ENCODE data around the gene OR2G6. TPM values are rescaled to one million over a fixed set of nuclear protein-coding genes. Genes with fewer than 3 reads are reported as not detected.
"Not testable (repeated sequence)": the region's sequence is repeated elsewhere in the genome, so short reads cannot be mapped to it uniquely, and the experiment has no call there.

Gene OR2G6
- total RNA-seq, 1 experiment from 2014 or later: not detected

DNA sequence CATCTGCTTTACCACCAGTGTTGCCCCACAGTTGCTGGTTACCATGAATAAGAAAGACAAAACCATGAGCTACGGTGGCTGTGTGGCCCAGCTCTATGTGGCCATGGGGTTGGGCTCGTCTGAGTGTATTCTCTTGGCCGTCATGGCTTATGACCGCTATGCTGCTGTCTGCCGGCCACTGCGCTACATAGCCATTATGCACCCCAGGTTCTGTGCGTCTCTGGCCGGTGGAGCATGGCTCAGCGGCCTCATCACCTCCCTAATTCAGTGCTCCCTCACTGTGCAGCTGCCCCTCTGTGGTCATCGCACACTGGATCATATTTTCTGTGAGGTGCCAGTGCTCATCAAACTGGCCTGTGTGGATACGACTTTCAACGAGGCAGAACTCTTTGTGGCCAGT lies 14.0 kb downstream of the OR2G6 start:
- no peaks in the 10 kb centered on the region for H3K27me3 ChIP-seq (ENCODE audit: insufficient read depth, low read depth)
- no peak overlapping the region for H3K27ac ChIP-seq
- BruUV-seq (replicated peaks): no TSS peak
- H2AFZ ChIP-seq: no peak overlapping the region
- no peak for DNase-seq
- no peak for TF ChIP-seq EZH2 (IDR thresholded peaks at IDR 0.05; ENCODE audit: low read depth)
- TF ChIP-seq, protein P1, sequence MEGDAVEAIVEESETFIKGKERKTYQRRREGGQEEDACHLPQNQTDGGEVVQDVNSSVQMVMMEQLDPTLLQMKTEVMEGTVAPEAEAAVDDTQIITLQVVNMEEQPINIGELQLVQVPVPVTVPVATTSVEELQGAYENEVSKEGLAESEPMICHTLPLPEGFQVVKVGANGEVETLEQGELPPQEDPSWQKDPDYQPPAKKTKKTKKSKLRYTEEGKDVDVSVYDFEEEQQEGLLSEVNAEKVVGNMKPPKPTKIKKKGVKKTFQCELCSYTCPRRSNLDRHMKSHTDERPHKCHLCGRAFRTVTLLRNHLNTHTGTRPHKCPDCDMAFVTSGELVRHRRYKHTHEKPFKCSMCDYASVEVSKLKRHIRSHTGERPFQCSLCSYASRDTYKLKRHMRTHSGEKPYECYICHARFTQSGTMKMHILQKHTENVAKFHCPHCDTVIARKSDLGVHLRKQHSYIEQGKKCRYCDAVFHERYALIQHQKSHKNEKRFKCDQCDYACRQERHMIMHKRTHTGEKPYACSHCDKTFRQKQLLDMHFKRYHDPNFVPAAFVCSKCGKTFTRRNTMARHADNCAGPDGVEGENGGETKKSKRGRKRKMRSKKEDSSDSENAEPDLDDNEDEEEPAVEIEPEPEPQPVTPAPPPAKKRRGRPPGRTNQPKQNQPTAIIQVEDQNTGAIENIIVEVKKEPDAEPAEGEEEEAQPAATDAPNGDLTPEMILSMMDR (conservative IDR thresholded peaks at IDR 0.05): no peak
- no peaks in the 10 kb centered on the region for H4K20me1 ChIP-seq (ENCODE audit: insufficient read depth)
- no peaks in the 10 kb centered on the region for H3K36me3 ChIP-seq (ENCODE audit: low read depth)
- H3K4me1 ChIP-seq (replicated peaks; ENCODE audit: insufficient read depth): no peaks in the 10 kb centered on the region
- CTCF ChIA-PET: no interaction called here
- intact Hi-C loops (cut with micrococcal nuclease; ENCODE audit: unreplicated experiment): no loop called here
- H3K4me2 ChIP-seq: no peak overlapping the region
- H3F3A ChIP-seq (ENCODE audit: insufficient read depth, low read depth): no peaks in the 10 kb centered on the region
- no peaks in the 10 kb centered on the region for H3K9me3 ChIP-seq (ENCODE audit: insufficient read depth, low read depth)
- no peaks in the 10 kb centered on the region for H3K9me2 ChIP-seq (ENCODE audit: insufficient read depth)
- no peaks in the 10 kb centered on the region for H3K79me2 ChIP-seq (ENCODE audit: low read depth)
- POLR2A ChIA-PET (ENCODE audit: unreplicated experiment): no interaction called here
- no peak overlapping the region for H3K4me3 ChIP-seq

DNA sequence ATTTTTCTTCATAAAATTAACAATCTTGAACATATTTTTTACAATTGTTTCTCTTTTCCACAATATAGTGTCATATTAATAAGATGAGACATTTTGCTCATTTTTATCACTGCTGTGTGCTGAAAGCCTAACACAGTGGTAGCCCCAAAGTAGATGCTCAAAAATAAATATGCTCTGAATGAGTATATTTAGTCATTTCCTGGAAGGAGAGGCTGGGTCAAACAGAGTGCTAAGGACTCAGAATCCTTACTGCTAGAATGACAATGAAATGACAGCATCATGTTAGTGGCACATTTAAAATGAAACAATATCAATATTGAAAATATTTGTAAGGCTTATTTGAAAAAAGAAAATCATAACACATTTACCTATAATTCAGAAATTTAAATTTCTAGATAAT lies 29.6 kb downstream of the OR2G6 start:
- H3K4me3 ChIP-seq; BruUV-seq (replicated peaks); H3K9me3 ChIP-seq (ENCODE audit: insufficient read depth, low read depth); DNase-seq; H3F3A ChIP-seq (ENCODE audit: insufficient read depth, low read depth); H3K27ac ChIP-seq; H3K27me3 ChIP-seq (ENCODE audit: insufficient read depth, low read depth); H3K4me1 ChIP-seq (replicated peaks; ENCODE audit: insufficient read depth); H3K79me2 ChIP-seq (ENCODE audit: low read depth); H3K36me3 ChIP-seq (ENCODE audit: low read depth); H3K9me2 ChIP-seq (ENCODE audit: insufficient read depth); CTCF ChIA-PET; H2AFZ ChIP-seq; H3K4me2 ChIP-seq; POLR2A ChIA-PET (ENCODE audit: unreplicated experiment); H4K20me1 ChIP-seq (ENCODE audit: insufficient read depth); intact Hi-C loops (cut with micrococcal nuclease; ENCODE audit: unreplicated experiment): not testable (repeated sequence)

DNA sequence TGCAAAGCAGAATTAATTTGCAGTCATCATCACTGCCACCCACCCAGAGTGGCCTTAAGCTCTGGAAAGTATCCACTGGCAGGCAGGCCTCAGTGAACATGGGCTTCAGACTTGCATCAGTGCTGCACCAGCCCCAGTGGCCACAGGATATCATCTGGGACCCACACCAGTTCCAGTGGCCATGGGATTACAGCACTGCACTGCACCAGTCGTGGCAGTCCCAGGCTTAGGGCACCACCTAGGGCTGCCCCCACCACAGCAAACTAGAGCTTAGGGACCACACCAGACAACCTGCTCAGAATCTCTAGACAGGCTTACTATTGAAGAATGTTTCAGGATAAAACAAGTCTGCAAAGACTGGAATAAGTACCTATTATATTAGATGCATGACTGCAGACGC lies 39.5 kb downstream of the OR2G6 start:
- H3K4me3 ChIP-seq; intact Hi-C loops (cut with micrococcal nuclease; ENCODE audit: unreplicated experiment); POLR2A ChIA-PET (ENCODE audit: unreplicated experiment); H3K9me3 ChIP-seq (ENCODE audit: insufficient read depth, low read depth); CTCF ChIA-PET; H3K27me3 ChIP-seq (ENCODE audit: insufficient read depth, low read depth); H3K79me2 ChIP-seq (ENCODE audit: low read depth); H3K9me2 ChIP-seq (ENCODE audit: insufficient read depth); H4K20me1 ChIP-seq (ENCODE audit: insufficient read depth); H3F3A ChIP-seq (ENCODE audit: insufficient read depth, low read depth); H3K4me2 ChIP-seq; DNase-seq; H3K27ac ChIP-seq; BruUV-seq (replicated peaks); H3K4me1 ChIP-seq (replicated peaks; ENCODE audit: insufficient read depth); H2AFZ ChIP-seq; H3K36me3 ChIP-seq (ENCODE audit: low read depth): not testable (repeated sequence)

DNA sequence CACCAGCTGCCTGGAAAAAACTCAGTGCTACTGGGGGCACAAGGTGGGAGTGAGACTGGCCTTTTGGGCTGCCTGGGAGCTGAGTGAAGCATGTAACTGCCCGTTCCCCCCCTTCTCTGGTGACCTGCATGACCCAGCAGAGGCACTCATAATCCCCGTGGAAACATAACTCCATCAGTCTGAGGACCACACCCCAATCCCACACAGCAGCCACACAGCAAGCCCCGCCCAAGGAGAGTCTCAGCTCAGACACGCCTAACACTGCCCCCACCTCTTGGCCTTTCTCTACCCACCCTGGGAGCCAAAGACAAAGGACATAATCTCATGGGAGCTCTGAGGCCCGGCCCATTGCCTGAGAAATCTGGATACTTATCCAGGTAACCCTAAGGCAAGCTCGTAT lies 43.2 kb downstream of the OR2G6 start:
- H3K27me3 ChIP-seq (ENCODE audit: insufficient read depth, low read depth); H3K36me3 ChIP-seq (ENCODE audit: low read depth); H3K79me2 ChIP-seq (ENCODE audit: low read depth); H3K4me2 ChIP-seq; DNase-seq; H3K4me3 ChIP-seq; H3K4me1 ChIP-seq (replicated peaks; ENCODE audit: insufficient read depth); H2AFZ ChIP-seq; intact Hi-C loops (cut with micrococcal nuclease; ENCODE audit: unreplicated experiment); H3F3A ChIP-seq (ENCODE audit: insufficient read depth, low read depth); CTCF ChIA-PET; BruUV-seq (replicated peaks); H4K20me1 ChIP-seq (ENCODE audit: insufficient read depth); H3K9me2 ChIP-seq (ENCODE audit: insufficient read depth); POLR2A ChIA-PET (ENCODE audit: unreplicated experiment); H3K9me3 ChIP-seq (ENCODE audit: insufficient read depth, low read depth); H3K27ac ChIP-seq: not testable (repeated sequence)

DNA sequence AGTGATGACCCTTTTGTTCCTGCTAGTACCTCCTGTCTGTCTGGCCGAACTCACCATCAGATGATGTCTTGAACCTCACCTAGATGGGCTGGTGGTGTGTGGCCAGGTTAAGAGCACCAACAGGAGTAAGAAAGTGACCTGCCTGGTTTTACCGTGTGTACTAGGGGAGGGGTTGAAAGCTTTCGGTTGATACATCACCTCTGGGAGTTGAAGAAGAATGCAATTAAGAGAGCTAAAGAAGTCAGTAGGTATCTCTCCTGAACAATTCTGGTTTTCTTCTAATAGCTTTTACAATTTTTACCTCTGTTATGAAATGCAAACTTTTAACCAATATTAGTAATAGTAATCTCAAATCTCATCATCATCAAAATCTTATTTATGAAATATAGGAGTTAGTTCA lies 54.8 kb downstream of the OR2G6 start, which contains the start of gene OR2T29:
TSS of gene OR2T29 (minus strand) at position 101 of the 400 bp plus-strand sequence. CDS start 3,281 bp downstream, outside the sequence.
- H2AFZ ChIP-seq; POLR2A ChIA-PET (ENCODE audit: unreplicated experiment); intact Hi-C loops (cut with micrococcal nuclease; ENCODE audit: unreplicated experiment); H3F3A ChIP-seq (ENCODE audit: insufficient read depth, low read depth); H3K9me3 ChIP-seq (ENCODE audit: insufficient read depth, low read depth); CTCF ChIA-PET; H3K9me2 ChIP-seq (ENCODE audit: insufficient read depth); BruUV-seq (replicated peaks); H4K20me1 ChIP-seq (ENCODE audit: insufficient read depth); H3K4me3 ChIP-seq; H3K27me3 ChIP-seq (ENCODE audit: insufficient read depth, low read depth); DNase-seq; H3K36me3 ChIP-seq (ENCODE audit: low read depth); H3K4me1 ChIP-seq (replicated peaks; ENCODE audit: insufficient read depth); H3K27ac ChIP-seq; H3K4me2 ChIP-seq; H3K79me2 ChIP-seq (ENCODE audit: low read depth): not testable (repeated sequence)

DNA sequence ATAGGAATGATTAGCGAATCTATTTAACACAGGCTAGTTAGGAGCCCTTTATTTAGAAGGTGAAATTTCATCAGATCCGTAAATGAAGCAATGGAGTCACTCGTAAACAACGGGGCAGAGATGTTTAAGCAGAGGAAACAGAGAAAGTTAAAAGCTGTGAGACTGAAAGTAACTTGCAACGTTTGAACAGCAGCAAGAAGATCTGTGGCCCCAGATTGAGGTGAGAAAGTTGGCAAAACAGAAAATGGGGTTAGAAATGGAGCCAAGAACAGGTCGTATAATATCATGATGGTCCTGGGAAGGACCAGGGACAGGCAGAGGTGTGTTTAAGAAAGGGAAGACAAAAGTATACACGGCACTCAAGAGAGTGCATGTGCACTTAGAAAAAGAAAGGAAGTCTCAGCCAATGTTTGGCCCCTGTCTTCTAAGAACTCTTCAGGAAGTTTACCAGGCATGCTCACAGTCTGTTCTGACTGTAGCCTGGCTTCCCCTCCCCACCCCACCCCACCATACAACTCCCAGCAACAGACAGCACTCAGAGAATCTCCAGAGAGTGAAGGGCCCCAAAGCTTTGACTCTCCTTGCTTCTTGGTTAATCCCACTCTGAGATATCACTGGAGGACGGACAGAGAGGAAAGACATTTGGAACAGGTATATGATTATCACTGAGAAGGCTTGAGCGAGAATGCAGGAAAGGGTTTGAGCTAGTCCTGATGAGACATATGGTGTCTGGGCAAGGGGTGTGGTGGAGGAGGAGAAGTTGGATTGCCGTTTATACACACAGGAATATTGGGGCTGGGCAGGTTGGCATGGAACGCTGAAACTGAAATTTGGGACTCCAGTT lies 57.9 kb downstream of the OR2G6 start:
- H2AFZ ChIP-seq; H3K9me3 ChIP-seq (ENCODE audit: insufficient read depth, low read depth); H3K9me2 ChIP-seq (ENCODE audit: insufficient read depth); H3K4me2 ChIP-seq; H3K27me3 ChIP-seq (ENCODE audit: insufficient read depth, low read depth); H3K36me3 ChIP-seq (ENCODE audit: low read depth); H3K4me1 ChIP-seq (replicated peaks; ENCODE audit: insufficient read depth); POLR2A ChIA-PET (ENCODE audit: unreplicated experiment); H3K4me3 ChIP-seq; H3F3A ChIP-seq (ENCODE audit: insufficient read depth, low read depth); BruUV-seq (replicated peaks); DNase-seq; H3K79me2 ChIP-seq (ENCODE audit: low read depth); intact Hi-C loops (cut with micrococcal nuclease; ENCODE audit: unreplicated experiment); H3K27ac ChIP-seq; H4K20me1 ChIP-seq (ENCODE audit: insufficient read depth): not testable (repeated sequence)
- CTCF ChIA-PET: interaction anchor here (0.6 kb wide), 1 partner anchor 10 kb away, joined by 9 read pairs; no protein-coding TSS in a partner anchor

DNA sequence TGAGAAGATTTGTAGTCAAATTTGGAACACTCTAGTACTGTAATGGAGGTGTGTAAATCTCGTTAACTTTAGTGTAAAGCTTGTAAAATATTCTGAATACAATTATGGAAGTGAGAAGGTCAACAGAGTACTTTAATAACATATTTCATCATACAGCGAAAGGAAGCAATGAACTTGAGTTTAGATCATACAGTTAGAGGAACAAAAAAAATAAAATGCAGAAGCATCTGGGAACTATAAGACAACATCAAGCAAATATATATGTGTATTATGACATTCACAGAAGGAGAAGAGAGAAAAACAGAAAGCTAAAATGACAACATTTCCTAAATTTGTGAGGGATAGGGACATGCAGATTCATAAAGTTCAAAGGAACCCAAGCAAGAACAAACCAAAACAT lies 61.2 kb downstream of the OR2G6 start:
- not testable (repeated sequence) for BruUV-seq (replicated peaks)

More for the DNA sequence above, 61.2 kb downstream of the OR2G6 start:
- DNase-seq; H3K4me1 ChIP-seq (replicated peaks; ENCODE audit: insufficient read depth); H3K79me2 ChIP-seq (ENCODE audit: low read depth); H3K27ac ChIP-seq; H3K9me3 ChIP-seq (ENCODE audit: insufficient read depth, low read depth); H3K36me3 ChIP-seq (ENCODE audit: low read depth); CTCF ChIA-PET; POLR2A ChIA-PET (ENCODE audit: unreplicated experiment); H3K4me3 ChIP-seq; H3F3A ChIP-seq (ENCODE audit: insufficient read depth, low read depth); H3K4me2 ChIP-seq; H4K20me1 ChIP-seq (ENCODE audit: insufficient read depth); H3K27me3 ChIP-seq (ENCODE audit: insufficient read depth, low read depth); intact Hi-C loops (cut with micrococcal nuclease; ENCODE audit: unreplicated experiment); H2AFZ ChIP-seq; H3K9me2 ChIP-seq (ENCODE audit: insufficient read depth): not testable (repeated sequence)

Data from PC-9 (cell line).